HEK293 (cell line): ENCODE results near the gene CYTL1.

Experiments used
- CTCF ChIA-PET: fragments of 350-600 bp; formaldehyde crosslinking; extraction: SDS; loops from one replicate; lab custom pipeline; 2021; ENCODE audit warnings: antibody characterized with exemption; lab: Yijun Ruan, JAX
- POLR2A ChIA-PET: fragments of 300-600 bp; formaldehyde crosslinking; extraction: SDS; loops from one replicate; lab custom pipeline; 2020; ENCODE audit warnings: antibody characterized with exemption, inconsistent platforms; lab: Yijun Ruan, JAX
- H3K27ac ChIP-seq: fragments of 200-500 bp; sonication (Bioruptor generic); 2 replicates; pipeline ENCODE4 v1.5.1; 2014; ENCODE audit warnings: low read depth, low read length, control low read depth, inconsistent platforms; ENCODE audit errors: extremely low read depth
- H3K36me3 ChIP-seq, 2 experiments: fragments of 200-500 bp in 1 of 2; sonication (Bioruptor generic) in 1 of 2; 1 replicate in 1 of 2; 2 replicates in 1 of 2; pipeline ENCODE4 v1.5.1; 2014 to 2017; ENCODE audit warnings: inconsistent platforms in 2 of 2, low read length in 2 of 2; ENCODE audit not compliant: control insufficient read depth in 2 of 2, insufficient read depth in 1 of 2
- H3K4me1 ChIP-seq: fragments of 200-500 bp; sonication (Bioruptor generic); 2 replicates; pipeline ENCODE4 v1.5.1; 2014; ENCODE audit warnings: mild to moderate bottlenecking, low read length, inconsistent platforms; ENCODE audit not compliant: control insufficient read depth, insufficient read depth
- H3K4me3 ChIP-seq: 2 replicates; pipeline ENCODE4 v1.5.1; 2011; ENCODE audit warnings: low read depth, mild to moderate bottlenecking, control low read depth, low read length, moderate library complexity
- H3K9me3 ChIP-seq: fragments of 200-500 bp; sonication (Bioruptor generic); 2 replicates; pipeline ENCODE4 v1.5.1; 2014; ENCODE audit warnings: low read depth, low read length, inconsistent platforms; ENCODE audit not compliant: control insufficient read depth, insufficient read depth
- FEZF1 ChIP-seq: fragments of 450-650 bp; formaldehyde crosslinking; IDR thresholded peaks from 2 replicates; pipeline ENCODE4 v1.5.1; 2016; ENCODE audit warnings: missing biosample characterization, missing genetic modification characterization
- GFI1B ChIP-seq: fragments of 450-650 bp; formaldehyde crosslinking; IDR thresholded peaks from 2 replicates; pipeline ENCODE4 v1.5.1; 2016; ENCODE audit warnings: missing biosample characterization, missing genetic modification characterization
- GLIS1 ChIP-seq: fragments of 450-650 bp; formaldehyde crosslinking; IDR thresholded peaks from 2 replicates; pipeline ENCODE4 v1.5.1; 2016; ENCODE audit warnings: missing biosample characterization, missing genetic modification characterization
- PBX3 ChIP-seq: sonication (generic); formaldehyde crosslinking; IDR thresholded peaks from 2 replicates; pipeline ENCODE4 v1.8.1; 2022; ENCODE audit warnings: mild to moderate bottlenecking, moderate library complexity, missing genetic modification reagents
- PRDM6 ChIP-seq: fragments of 450-650 bp; formaldehyde crosslinking; IDR thresholded peaks from 2 replicates; pipeline ENCODE4 v1.5.1; 2017; ENCODE audit warnings: missing biosample characterization, missing genetic modification characterization
- REST ChIP-seq: fragments of 450-650 bp; formaldehyde crosslinking; IDR thresholded peaks from 2 replicates; pipeline ENCODE4 v1.5.1; 2016; ENCODE audit warnings: missing biosample characterization, missing genetic modification characterization
- SCRT1 ChIP-seq: fragments of 450-650 bp; formaldehyde crosslinking; IDR thresholded peaks from 2 replicates; pipeline ENCODE4 v1.5.1; 2016; ENCODE audit warnings: missing biosample characterization, missing genetic modification characterization, borderline replicate concordance
- SP2 ChIP-seq: fragments of 450-650 bp; formaldehyde crosslinking; IDR thresholded peaks from 2 replicates; pipeline ENCODE4 v1.5.1; 2016; ENCODE audit warnings: missing biosample characterization, missing genetic modification characterization
- TCF7L2 ChIP-seq: IDR thresholded peaks from 2 replicates; pipeline ENCODE4 v1.6.1; 2011; ENCODE audit warnings: low read depth, mild to moderate bottlenecking, inconsistent platforms, low read length, moderate library complexity, borderline replicate concordance
- TRIM28 ChIP-seq: IDR thresholded peaks from 2 replicates; pipeline ENCODE4 v1.6.1; 2011; ENCODE audit warnings: low read length, control low read depth, borderline replicate concordance
- ZBTB11 ChIP-seq: fragments of 450-650 bp; formaldehyde crosslinking; conservative IDR thresholded peaks from 2 replicates; pipeline ENCODE4 v1.5.1; 2016; ENCODE audit warnings: low read depth, missing biosample characterization, missing genetic modification characterization
- ZEB2 ChIP-seq: fragments of 450-650 bp; formaldehyde crosslinking; IDR thresholded peaks from 2 replicates; pipeline ENCODE4 v1.5.1; 2016; ENCODE audit warnings: missing biosample characterization, missing genetic modification characterization
- ZFP41 ChIP-seq: fragments of 450-650 bp; formaldehyde crosslinking; IDR thresholded peaks from 2 replicates; pipeline ENCODE4 v1.5.1; 2016; ENCODE audit warnings: missing biosample characterization, missing genetic modification characterization, borderline replicate concordance
- ZNF16 ChIP-seq: fragments of 450-650 bp; formaldehyde crosslinking; IDR thresholded peaks from 2 replicates; pipeline ENCODE4 v1.5.1; 2016; ENCODE audit warnings: low read depth, missing biosample characterization, missing genetic modification characterization
- ZNF184 ChIP-seq: fragments of 450-650 bp; IDR thresholded peaks from 2 replicates; pipeline ENCODE4 v1.5.1; 2018; ENCODE audit warnings: missing biosample characterization, mild to moderate bottlenecking, missing genetic modification characterization
- ZNF416 ChIP-seq: fragments of 450-650 bp; formaldehyde crosslinking; IDR thresholded peaks from 2 replicates; pipeline ENCODE4 v1.5.1; 2016; ENCODE audit warnings: missing biosample characterization, missing genetic modification characterization
- ZNF426 ChIP-seq: fragments of 450-650 bp; formaldehyde crosslinking; IDR thresholded peaks from 2 replicates; pipeline ENCODE4 v1.5.1; 2017; ENCODE audit warnings: missing biosample characterization, missing genetic modification characterization, mild to moderate bottlenecking, inconsistent platforms, moderate library complexity
- ZNF510 ChIP-seq: fragments of 450-650 bp; formaldehyde crosslinking; IDR thresholded peaks from 2 replicates; pipeline ENCODE4 v1.5.1; 2018; ENCODE audit warnings: mild to moderate bottlenecking, missing genetic modification characterization, missing biosample characterization; ENCODE audit not compliant: insufficient replicate concordance
- ZNF555 ChIP-seq: fragments of 450-650 bp; formaldehyde crosslinking; conservative IDR thresholded peaks from 2 replicates; pipeline ENCODE4 v1.5.1; 2017; ENCODE audit warnings: missing biosample characterization, mild to moderate bottlenecking, missing genetic modification characterization, inconsistent platforms
- ZNF558 ChIP-seq: fragments of 450-650 bp; formaldehyde crosslinking; IDR thresholded peaks from 2 replicates; pipeline ENCODE4 v1.5.1; 2016; ENCODE audit warnings: missing biosample characterization, missing genetic modification characterization
- ZNF561 ChIP-seq: fragments of 450-650 bp; IDR thresholded peaks from 2 replicates; pipeline ENCODE4 v1.5.1; 2018; ENCODE audit warnings: missing biosample characterization, missing genetic modification characterization, borderline replicate concordance
- ZNF600 ChIP-seq: fragments of 450-650 bp; formaldehyde crosslinking; IDR thresholded peaks from 2 replicates; pipeline ENCODE4 v1.5.1; 2016; ENCODE audit warnings: missing biosample characterization, missing genetic modification characterization
- ZNF670 ChIP-seq: fragments of 450-650 bp; formaldehyde crosslinking; IDR thresholded peaks from 2 replicates; pipeline ENCODE4 v1.5.1; 2016; ENCODE audit warnings: missing biosample characterization, missing genetic modification characterization, low read depth
- ZNF747 ChIP-seq: fragments of 450-650 bp; formaldehyde crosslinking; IDR thresholded peaks from 2 replicates; pipeline ENCODE4 v1.5.1; 2016; ENCODE audit warnings: missing biosample characterization, missing genetic modification characterization
- ZNF777 ChIP-seq: fragments of 450-650 bp; formaldehyde crosslinking; IDR thresholded peaks from 2 replicates; pipeline ENCODE4 v1.5.1; 2017; ENCODE audit warnings: missing biosample characterization, missing genetic modification characterization, borderline replicate concordance
- ZNF792 ChIP-seq: fragments of 450-650 bp; formaldehyde crosslinking; IDR thresholded peaks from 2 replicates; pipeline ENCODE4 v1.5.1; 2016; ENCODE audit warnings: missing biosample characterization, missing genetic modification characterization
- ZNF843 ChIP-seq: fragments of 450-650 bp; formaldehyde crosslinking; IDR thresholded peaks from 2 replicates; pipeline ENCODE4 v1.5.1; 2016; ENCODE audit warnings: missing biosample characterization, missing genetic modification characterization

The CYTL1 gene

GRCh38 chr4:5033281-5033841, 14.1 kb upstream of the CYTL1 start:
- Histone ChIP-seq H3K4me3 (no peak overlapping the region), H3K36me3 (no peaks in the 10 kb centered on the region), H3K4me1 (no peaks in the 10 kb centered on the region), H3K9me3 (no peaks in the 10 kb centered on the region), H3K27ac (no peak overlapping the region)
- TF ChIP-seq ZNF561 (tag by site-specific recombination) (no peak), ZNF600 (tag by site-specific recombination) (no peak), SCRT1 (tag by site-specific recombination) (no peak), PRDM6 (tag by site-specific recombination) (no peak), ZEB2 (tag by site-specific recombination) (no peak), REST (tag by site-specific recombination) (no peak), GFI1B (tag by site-specific recombination) (no peak), ZNF510 (tag by site-specific recombination) (no peak), ZNF747 (tag by site-specific recombination) (no peak), GLIS1 (tag by site-specific recombination) (no peak), SP2 (tag by site-specific recombination) (no peak), ZNF792 (no peak), ZNF777 (tag by site-specific recombination) (no peak), ZNF843 (no peak), ZNF16 (tag by site-specific recombination) (no peak), ZNF416 (no peak), FEZF1 (tag by site-specific recombination) (no peak), ZNF184 (tag by site-specific recombination) (no peak), ZNF670 (tag by site-specific recombination) (no peak)
- POLR2A ChIA-PET = no interaction called here
- CTCF ChIA-PET = interaction anchor here (0.7 to 1.0 kb wide), 2 partner anchors 9 to 662 kb away, joined by 3 read pairs; no protein-coding TSS in a partner anchor

- POLR2A ChIA-PET = no interaction called here
- CTCF ChIA-PET = no interaction called here
- no peaks in the 10 kb centered on the region for H3K36me3 ChIP-seq
Measured at GRCh38 chr4:5032813-5033212, 13.6 kb upstream of the CYTL1 start.

More at GRCh38 chr4:5032813-5033212, 13.6 kb upstream of the CYTL1 start:
- TF ChIP-seq ZBTB11 (tag by site-specific recombination) = no peak
- no peak for TF ChIP-seq FEZF1 (tag by site-specific recombination)
- no peak for TF ChIP-seq PBX3 (CRISPR knock-in tag)
- TF ChIP-seq TRIM28 = no peak
- no peak for TF ChIP-seq ZNF555 (tag by site-specific recombination)
- no peak for TF ChIP-seq TCF7L2
- no peak for TF ChIP-seq ZNF558 (tag by site-specific recombination)
- no peak for TF ChIP-seq ZFP41 (tag by site-specific recombination)
- no peak for TF ChIP-seq ZNF426 (tag by site-specific recombination)
- Histone ChIP-seq H3K4me3 (no peak overlapping the region), H3K27ac (no peak overlapping the region), H3K4me1 (no peaks in the 10 kb centered on the region), H3K9me3 (no peaks in the 10 kb centered on the region)
